K562 (cell line): ENCODE data around the gene ZNF778. TPM values are rescaled to one million over a fixed set of nuclear protein-coding genes. Genes with fewer than 3 reads are reported as not detected.

Experiments
- ATAC-seq: fragments of 200-7000 bp; cut with Tn5 transposase; 3 replicates; pipeline ENCODE4 v1.9.1; 2020; ENCODE audit warnings: moderate library complexity
- BruUV-seq: library from RNA; stranded (reverse); fragments of 400-500 nt; replicated peaks from 2 replicates; lab custom pipeline; 2021; lab: Mats Ljungman, UMichigan
- CTCF ChIA-PET: fragments of 300-600 bp; formaldehyde crosslinking; extraction: SDS; loops from one replicate; lab custom pipeline; 2021; ENCODE audit warnings: low intra/inter-chr PET ratio; lab: Yijun Ruan, JAX
- POLR2A ChIA-PET: fragments of 300-600, 350-650 bp; sonication (Branson Sonifier 250); formaldehyde crosslinking; extraction: SDS; loops from one replicate; lab custom pipeline; 2021; ENCODE audit warnings: antibody characterized with exemption, inconsistent platforms; lab: Yijun Ruan, JAX
- DNase-seq, 4 experiments: peaks; one replicate each; pipeline versions ENCODE4 v3.0.0 to v3.0.0-alpha.2; 2011 to 2018; ENCODE audit warnings: low spot score in 3 of 4, mixed read lengths in 3 of 4; ENCODE audit errors: extremely low read depth in 1 of 4
- FAIRE-seq: peaks from 2 replicates; lab custom pipeline; 2011; peaks lifted over from hg19 to GRCh38; lab: Jason Lieb, UNC
- H2AFZ ChIP-seq: 2 replicates; pipeline ENCODE4 v1.6.0; 2011; ENCODE audit warnings: low read depth, low read length, control low read depth, inconsistent platforms
- H3K27ac ChIP-seq: fragments of 200-600 bp; 3 replicates; pipeline ENCODE4 v1.8.0; 2011; ENCODE audit warnings: low read depth, mild to moderate bottlenecking, control low read depth, inconsistent platforms, low read length, moderate library complexity, mixed read lengths; ENCODE audit errors: extremely low read depth
- H3K27me3 ChIP-seq, 2 experiments: fragments of 300-600 bp in 1 of 2; 2 replicates in 1 of 2; 3 replicates in 1 of 2; pipeline versions ENCODE4 v1.6.0 to v1.8.0; 2011; ENCODE audit warnings: inconsistent platforms in 2 of 2, low read length in 2 of 2, mild to moderate bottlenecking in 1 of 2, mixed read lengths in 1 of 2, moderate library complexity in 1 of 2; ENCODE audit not compliant: control insufficient read depth in 2 of 2, insufficient read depth in 2 of 2
- H3K36me3 ChIP-seq: fragments of 300-600 bp; 3 replicates; pipeline ENCODE4 v1.8.0; 2011; ENCODE audit warnings: mild to moderate bottlenecking, low read length, inconsistent platforms; ENCODE audit not compliant: control insufficient read depth, insufficient read depth
- H3K4me1 ChIP-seq, 2 experiments: fragments of 200-600 bp in 1 of 2; replicated peaks in 1 of 2; 2 replicates in 1 of 2; 3 replicates in 1 of 2; pipeline versions ENCODE4 v1.5.1 to v1.8.0; 2011; ENCODE audit warnings: inconsistent platforms in 2 of 2, low read length in 2 of 2, mild to moderate bottlenecking in 1 of 2, mixed read lengths in 1 of 2, moderate library complexity in 1 of 2; ENCODE audit not compliant: control insufficient read depth in 2 of 2, insufficient read depth in 2 of 2
- H3K4me2 ChIP-seq: 2 replicates; pipeline ENCODE4 v1.6.1; 2011; ENCODE audit warnings: low read length, control low read depth, inconsistent platforms, mixed read lengths; ENCODE audit not compliant: insufficient read depth
- H3K4me3 ChIP-seq: fragments of 200-600 bp; sonication (generic), shearing (Covaris generic); 2 replicates; pipeline ENCODE4 v1.5.1; 2016; ENCODE audit warnings: control low read depth, inconsistent platforms
- H3K79me2 ChIP-seq: fragments of 200-600 bp; 3 replicates; pipeline ENCODE4 v1.8.0; 2011; ENCODE audit warnings: low read length, inconsistent platforms; ENCODE audit not compliant: control insufficient read depth, insufficient read depth
- H3K9ac ChIP-seq, 2 experiments: 2 replicates each; pipeline versions ENCODE4 v1.6.0 to v1.6.1; 2011; ENCODE audit warnings: low read depth in 2 of 2, low read length in 2 of 2, control low read depth in 1 of 2, inconsistent platforms in 1 of 2, mild to moderate bottlenecking in 1 of 2, mixed read lengths in 1 of 2; ENCODE audit not compliant: insufficient read depth in 1 of 2
- H3K9me1 ChIP-seq: one replicate; pipeline ENCODE4 v1.6.0; 2011; ENCODE audit warnings: inconsistent platforms, mild to moderate bottlenecking, low read length, moderate library complexity; ENCODE audit not compliant: control insufficient read depth, insufficient read depth
- H3K9me3 ChIP-seq: replicated peaks from 2 replicates; pipeline ENCODE4 v1.5.1; 2011; ENCODE audit warnings: low read depth, low read length, inconsistent platforms; ENCODE audit not compliant: control insufficient read depth, insufficient read depth
- H4K20me1 ChIP-seq: replicated peaks from 2 replicates; pipeline ENCODE4 v1.6.1; 2011; ENCODE audit warnings: low read length, inconsistent platforms, mixed read lengths; ENCODE audit not compliant: control insufficient read depth, insufficient read depth
- EGR1 ChIP-seq: fragments of 450-650 bp; conservative IDR thresholded peaks from 2 replicates; pipeline ENCODE4 v1.6.1; 2017; ENCODE audit warnings: mild to moderate bottlenecking
- ESRRB ChIP-seq: fragments of 250-450 bp; sonication (Bioruptor Pico); IDR thresholded peaks from 2 replicates; pipeline ENCODE4 v1.5.0; 2020; ENCODE audit warnings: mild to moderate bottlenecking, moderate library complexity, borderline replicate concordance
- MECOM ChIP-seq: fragments of 250-450 bp; sonication (Bioruptor Pico); IDR thresholded peaks from 2 replicates; pipeline ENCODE4 v1.8.0; 2022; ENCODE audit warnings: inconsistent platforms
- MLLT1 ChIP-seq, 2 experiments: fragments of 450-650 bp; IDR thresholded peaks; 2 replicates each; pipeline ENCODE4 v1.6.1; 2016
- POLR3A ChIP-seq: IDR thresholded peaks from 2 replicates; pipeline ENCODE4 v1.6.1; 2011; ENCODE audit warnings: borderline replicate concordance, mild to moderate bottlenecking, moderate library complexity; ENCODE audit not compliant: insufficient read length, insufficient read depth; ENCODE audit errors: extremely low read depth
- YY1 ChIP-seq, 3 experiments: IDR thresholded peaks; 2 replicates each; pipeline ENCODE4 v1.6.1; 2011; ENCODE audit warnings: low read length in 2 of 3, mild to moderate bottlenecking in 2 of 3, moderate library complexity in 2 of 3, borderline replicate concordance in 1 of 3, control low read depth in 1 of 3, low read depth in 1 of 3; ENCODE audit not compliant: insufficient read depth in 3 of 3, insufficient replicate concordance in 2 of 3, control insufficient read depth in 1 of 3, insufficient read length in 1 of 3; ENCODE audit errors: extremely low read depth in 1 of 3
- ZNF282 ChIP-seq: sonication (generic); formaldehyde crosslinking; IDR thresholded peaks from 2 replicates; pipeline ENCODE4 v1.8.1; 2023; ENCODE audit warnings: missing genetic modification reagents
- ZNF408 ChIP-seq: fragments of 250-450 bp; sonication (Bioruptor Pico); IDR thresholded peaks from 2 replicates; pipeline ENCODE4 v1.4.0; 2020; ENCODE audit warnings: low read depth, mild to moderate bottlenecking, moderate library complexity
- ZNF707 ChIP-seq: fragments of 250-450 bp; sonication (Bioruptor Pico); conservative IDR thresholded peaks from 2 replicates; pipeline ENCODE4 v1.8.0; 2022; ENCODE audit warnings: inconsistent platforms, mild to moderate bottlenecking, moderate library complexity
- ZNF766 ChIP-seq: fragments of 200-800 bp; sonication (Bioruptor generic); conservative IDR thresholded peaks from 2 replicates; pipeline ENCODE4 v1.6.1; 2016; ENCODE audit warnings: missing genetic modification characterization, missing compliant biosample characterization
- WGBS: fragments of 100-300 bp; shearing (Covaris generic); methylation state at CpG from one replicate; pipeline ENCODE4 v1.1.6; 2016; ENCODE audit warnings: low coverage, mixed read lengths; ENCODE audit not compliant: insufficient coverage; ENCODE audit errors: missing lambda C conversion rate; 5-methylcytosine and 5-hydroxymethylcytosine counted together
- in situ Hi-C: fragments of 300-500 bp; cut with MboI; formaldehyde crosslinking; loops from 4 replicates; pipeline ENCODE4 v1.15.0; 2018; ENCODE audit warnings: inconsistent platforms, mixed read lengths
- intact Hi-C: fragments of 100-400 bp; cut with micrococcal nuclease; formaldehyde crosslinking; loops from 2 replicates; pipeline ENCODE4 v1.14.2; 2022
- polyA plus RNA-seq, 8 experiments: library from polyadenylated mRNA; depleted of rRNA in 4 of 8; stranded (reverse) in 5 of 8; unstranded in 3 of 8; fragments of >200 nt; fragmentation: Nextera tagmentation in 2 of 8; fragmentation: Illumina TruSeq in 1 of 8; extraction: Ambion mirVana in 2 of 8; extraction: Trizol in 1 of 8; gene quantifications; 2 replicates each; pipeline versions ENCODE4 v1.2.1 to v1.2.3, GENCODE V29; 2011 to 2014; ENCODE audit warnings: inconsistent platforms in 1 of 8, missing spikeins in 1 of 8
- total RNA-seq, 7 experiments: library from RNA; depleted of rRNA in 6 of 7; stranded (reverse); fragments of >200 nt in 6 of 7; fragmentation: Illumina TruSeq in 2 of 7; extraction: Trizol in 2 of 7; gene quantifications; 2 replicates each; pipeline versions ENCODE4 v1.2.1 to v1.2.3, GENCODE V29; 2011 to 2021; ENCODE audit warnings: low replicate concordance in 1 of 7
- TF ChIP-seq, protein P1 (sequence below): sonication (generic); formaldehyde crosslinking; IDR thresholded peaks from 2 replicates; pipeline ENCODE4 v1.8.0; 2022; ENCODE audit warnings: missing genetic modification reagents, mild to moderate bottlenecking, moderate library complexity, borderline replicate concordance

Gene ZNF778
- total and polyA plus RNA-seq, 9 of the 15 experiments (the other 6 are each of a cell fraction or from before 2014, with no cell fraction given) = 0.70 to 60.6 (median 7.5) TPM

GRCh38 chr16:89176147-89176690 is 41.3 kb upstream of the ZNF778 start:
- peaks cover 3 to 85% of the 10 kb centered on the region in 2 experiments; a peak in 2 of 5 replicates for H3K4me1 ChIP-seq
- no TSS peak for BruUV-seq
- H3K27ac ChIP-seq = no peak overlapping the region
- no peaks in the 10 kb centered on the region for H3K9me1 ChIP-seq
- peaks cover 0 to 49% of the 10 kb centered on the region in 2 experiments; a peak in 2 of 5 replicates for H3K27me3 ChIP-seq
- WGBS = 25% methylated on average over 22 of the region's 27 CpGs
- in situ Hi-C loops = no loop called here
- no peaks in the 10 kb centered on the region for H3K79me2 ChIP-seq
- ATAC-seq = no peak
- no peaks in the 10 kb centered on the region for H3K9me3 ChIP-seq
- TF ChIP-seq, protein P1, sequence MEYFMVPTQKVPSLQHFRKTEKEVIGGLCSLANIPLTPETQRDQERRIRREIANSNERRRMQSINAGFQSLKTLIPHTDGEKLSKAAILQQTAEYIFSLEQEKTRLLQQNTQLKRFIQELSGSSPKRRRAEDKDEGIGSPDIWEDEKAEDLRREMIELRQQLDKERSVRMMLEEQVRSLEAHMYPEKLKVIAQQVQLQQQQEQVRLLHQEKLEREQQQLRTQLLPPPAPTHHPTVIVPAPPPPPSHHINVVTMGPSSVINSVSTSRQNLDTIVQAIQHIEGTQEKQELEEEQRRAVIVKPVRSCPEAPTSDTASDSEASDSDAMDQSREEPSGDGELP (CRISPR knock-in tag) = peak; percentile 53; the same call in 1 of the 2 replicates
- TF ChIP-seq ZNF766 (CRISPR knock-in tag) (no peak), ZNF408 (CRISPR knock-in tag) (no peak), MECOM (no peak), ZNF707 (CRISPR knock-in tag) (no peak), ESRRB (no peak), MLLT1 (IDR thresholded peaks at IDR 0.05) (no peak), EGR1 (0 out of 2 replicates have a peak, but pooled peaks have one; percentile 5), YY1 (IDR thresholded peaks at IDR 0.05; ENCODE audit: borderline replicate concordance in 1 of 3, control insufficient read depth in 1 of 3, extremely low read depth in 1 of 3, insufficient read depth in 3 of 3, insufficient read length in 1 of 3, insufficient replicate concordance in 2 of 3, low read depth in 1 of 3, low read length in 2 of 3) (no peak), ZNF282 (CRISPR knock-in tag) (no peak), POLR3A (no peak)
- TF ChIP-seq, all 486 proteins: peak for 2
- DNase-seq = no peak
- Histone ChIP-seq H3K4me2 (no peak overlapping the region), H3K36me3 (no peaks in the 10 kb centered on the region), H3K4me3 (no peak overlapping the region), H4K20me1 (no peaks in the 10 kb centered on the region; the same call in 1 of the 2 replicates), H3K9ac (no peak overlapping the region), H2AFZ (no peak overlapping the region)
- FAIRE-seq = no peak
- POLR2A ChIA-PET = no interaction called here
- CTCF ChIA-PET = interaction anchor here (0.7 kb wide), 1 partner anchor 9 kb away, joined by 3 read pairs; no protein-coding TSS in a partner anchor
- intact Hi-C loops = no loop called here
